CD4-positive, alpha-beta T cell treated with Interleukin-15 for 4 hours (primary cell): Measurements from ENCODE around the gene OPCML.

ENCODE experiments used
- DNase-seq: peaks from one replicate; pipeline ENCODE4 v3.0.0-alpha.2; 2020; ENCODE audit warnings: low spot score

Gene OPCML

DNA sequence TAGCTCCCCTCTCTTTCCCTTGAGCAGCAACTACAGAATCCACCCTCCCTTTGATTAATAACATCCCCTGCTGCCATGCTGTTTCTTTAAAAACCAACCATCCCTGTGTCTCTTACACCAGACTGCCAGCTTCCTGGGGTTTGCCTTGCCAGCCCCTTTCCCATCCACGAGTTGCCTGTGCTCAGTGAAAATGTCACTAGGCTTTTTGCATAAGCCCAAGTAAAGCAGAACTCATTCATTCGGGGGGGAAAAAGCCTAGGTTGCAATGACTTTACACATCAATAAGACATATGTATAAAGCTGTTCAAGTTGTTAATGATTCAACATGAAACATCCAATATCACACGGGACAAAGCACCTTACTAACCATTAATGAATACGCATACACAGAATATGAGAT lies 398.7 kb downstream of the OPCML start:
- no peak for DNase-seq

DNA sequence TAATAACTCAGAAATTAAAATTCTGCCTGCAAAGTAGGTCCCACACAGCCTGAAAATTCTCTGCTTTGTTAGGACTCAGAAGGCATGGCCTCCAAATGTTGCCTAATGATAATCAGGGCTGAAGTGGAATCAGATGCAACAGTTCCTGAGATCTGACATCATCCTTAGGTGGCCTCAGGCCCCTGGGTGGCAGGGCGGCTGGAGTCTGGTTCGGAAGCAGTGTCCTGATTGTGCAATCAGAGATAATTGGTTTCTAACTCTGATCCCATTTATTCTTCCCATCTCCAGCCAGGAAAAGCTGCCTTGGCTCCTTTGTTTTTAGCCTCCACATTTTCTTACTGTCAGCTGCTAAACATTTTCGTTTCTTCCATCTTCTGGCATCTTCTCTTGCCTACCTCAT lies 399.3 kb downstream of the OPCML start:
- no peak for DNase-seq

DNA sequence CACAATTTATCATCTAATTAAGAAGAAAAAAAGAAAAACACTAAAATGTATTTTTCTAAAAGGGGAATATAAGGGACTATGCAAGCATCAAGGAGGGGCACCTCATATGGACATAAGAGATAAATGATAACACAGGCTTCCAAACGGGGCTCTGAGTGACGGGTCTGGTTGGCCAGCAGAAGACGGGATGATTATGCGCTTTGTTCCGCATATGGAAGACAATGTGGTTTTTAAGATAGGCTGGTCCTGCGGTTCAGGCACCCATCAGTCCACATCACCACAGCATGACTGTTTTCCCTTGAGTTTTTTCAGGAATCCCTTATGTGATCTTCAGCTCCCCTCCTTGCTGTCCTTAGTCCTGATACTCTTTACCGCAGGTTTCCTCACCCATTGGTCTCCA lies 404.6 kb downstream of the OPCML start:
- no peak for DNase-seq

DNA sequence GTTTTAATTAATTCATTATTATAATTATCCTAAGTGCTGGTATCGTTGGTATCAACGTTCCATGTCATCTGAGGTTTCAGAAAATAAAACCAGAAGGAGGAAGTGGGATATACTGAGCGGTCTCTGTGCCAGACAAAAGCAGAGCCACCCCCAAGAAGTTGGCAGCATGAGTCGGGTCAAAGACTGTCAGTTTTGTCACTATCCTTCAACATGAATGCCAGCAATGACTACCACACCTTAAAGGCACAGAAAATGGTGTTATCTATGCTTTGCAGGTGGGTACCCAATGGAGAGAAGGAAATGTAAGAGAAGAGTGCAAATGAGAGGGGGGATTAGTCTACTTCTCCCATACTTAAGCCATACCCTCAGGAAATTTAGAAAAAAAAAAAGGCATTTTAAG lies 408.5 kb downstream of the OPCML start:
- no peak for DNase-seq

- DNase-seq: no peak
Measured at GRCh38 chr11:133123366-133123765, 408.9 kb downstream of the OPCML start.

DNA sequence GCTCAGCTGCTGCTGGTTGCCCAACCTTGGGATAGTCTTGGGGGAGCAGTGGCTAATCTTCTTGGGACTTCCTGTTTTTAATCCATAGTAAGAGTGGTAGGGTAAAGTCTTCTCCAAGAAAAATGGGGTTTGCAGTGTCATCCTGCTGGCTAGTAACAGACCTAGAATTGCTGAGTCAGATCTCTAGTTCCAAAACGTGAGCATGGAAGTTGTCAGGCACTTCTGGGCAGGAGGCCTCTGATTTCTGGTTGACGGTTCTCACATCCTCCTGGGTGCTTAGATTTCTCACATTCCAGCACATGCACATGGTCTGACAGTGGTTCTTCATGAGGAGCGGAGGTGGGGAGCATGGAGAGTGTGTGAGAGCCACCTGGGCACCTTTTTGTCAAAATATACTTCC lies 410.0 kb downstream of the OPCML start:
- DNase-seq: no peak

DNA sequence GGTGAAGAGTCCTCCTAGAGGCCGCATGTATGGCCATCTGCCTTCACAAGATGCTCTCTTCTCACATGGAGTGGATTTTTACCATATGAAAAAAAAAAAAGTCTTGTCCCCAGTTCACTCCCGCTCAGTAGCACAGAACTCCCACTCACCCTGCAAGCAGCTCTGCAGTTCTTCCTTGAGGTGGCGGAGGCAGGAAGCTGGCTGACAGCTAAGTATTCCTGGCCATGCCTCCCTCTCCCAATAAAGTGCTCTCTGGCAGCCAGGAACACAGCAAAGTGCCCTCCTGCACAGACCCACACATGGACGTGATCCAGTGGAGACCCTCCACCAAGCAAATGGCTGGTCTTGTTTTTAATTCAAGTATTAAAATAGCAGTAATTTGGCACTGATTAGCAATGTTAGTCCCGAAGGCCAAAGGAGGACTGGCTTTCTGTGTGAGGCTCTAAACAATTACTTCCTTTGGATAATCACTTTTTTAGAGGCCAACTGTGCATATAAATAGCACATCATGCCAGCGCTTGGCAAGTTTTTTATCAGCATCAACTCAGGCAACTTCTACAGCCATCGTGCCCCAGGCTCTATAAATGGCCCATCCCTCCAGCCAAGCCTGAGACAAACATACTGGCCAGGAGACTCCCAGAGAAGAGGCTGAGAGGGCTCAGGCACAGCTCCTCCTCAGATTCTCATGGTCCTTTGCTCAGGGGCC lies 413.6 kb downstream of the OPCML start:
- DNase-seq: no peak

DNA sequence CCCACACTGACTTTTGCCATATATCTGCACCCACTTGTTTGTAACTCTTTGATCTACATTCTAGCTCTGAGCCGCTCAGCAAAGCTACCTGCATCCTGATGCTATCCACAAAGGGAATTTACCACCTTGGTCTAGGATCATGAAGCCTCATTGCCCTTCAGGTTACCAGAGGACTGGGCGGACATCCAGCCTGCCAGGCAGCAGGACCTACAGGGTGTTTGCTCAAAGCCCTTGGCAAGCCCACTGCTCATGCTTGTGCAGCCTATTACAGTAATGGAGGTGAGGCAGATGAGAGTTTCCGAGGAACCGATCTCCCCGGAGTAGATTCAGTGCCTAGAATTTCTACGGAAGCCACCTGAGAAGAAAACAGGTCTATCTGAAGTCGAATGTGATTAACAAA lies 417.2 kb downstream of the OPCML start:
- no peak for DNase-seq

DNA sequence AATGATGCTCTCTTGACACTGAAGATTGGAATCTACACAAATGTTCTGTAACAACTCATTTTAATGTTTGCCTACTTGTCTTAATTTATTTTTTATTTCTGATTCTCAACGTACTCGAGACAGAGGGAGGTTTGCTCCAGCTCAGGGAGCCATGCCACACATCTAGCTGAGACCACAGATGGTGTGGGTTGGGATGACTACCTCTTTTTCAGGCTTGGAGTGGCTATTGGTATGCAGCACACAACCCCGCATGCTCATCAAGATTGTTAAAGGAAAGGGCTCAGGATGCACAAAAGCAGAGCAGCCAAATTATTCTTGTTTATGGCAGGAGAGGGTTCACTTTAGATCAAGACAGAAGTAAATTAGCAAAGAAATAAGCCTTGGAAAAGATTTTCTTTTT lies 424.5 kb downstream of the OPCML start:
- DNase-seq: no peak

GRCh38 chr11:133107136-133107535 lies 425.2 kb downstream of the OPCML start:
- no peak for DNase-seq

- no peak for DNase-seq
Measured at GRCh38 chr11:133106417-133106816, 425.9 kb downstream of the OPCML start.

DNA sequence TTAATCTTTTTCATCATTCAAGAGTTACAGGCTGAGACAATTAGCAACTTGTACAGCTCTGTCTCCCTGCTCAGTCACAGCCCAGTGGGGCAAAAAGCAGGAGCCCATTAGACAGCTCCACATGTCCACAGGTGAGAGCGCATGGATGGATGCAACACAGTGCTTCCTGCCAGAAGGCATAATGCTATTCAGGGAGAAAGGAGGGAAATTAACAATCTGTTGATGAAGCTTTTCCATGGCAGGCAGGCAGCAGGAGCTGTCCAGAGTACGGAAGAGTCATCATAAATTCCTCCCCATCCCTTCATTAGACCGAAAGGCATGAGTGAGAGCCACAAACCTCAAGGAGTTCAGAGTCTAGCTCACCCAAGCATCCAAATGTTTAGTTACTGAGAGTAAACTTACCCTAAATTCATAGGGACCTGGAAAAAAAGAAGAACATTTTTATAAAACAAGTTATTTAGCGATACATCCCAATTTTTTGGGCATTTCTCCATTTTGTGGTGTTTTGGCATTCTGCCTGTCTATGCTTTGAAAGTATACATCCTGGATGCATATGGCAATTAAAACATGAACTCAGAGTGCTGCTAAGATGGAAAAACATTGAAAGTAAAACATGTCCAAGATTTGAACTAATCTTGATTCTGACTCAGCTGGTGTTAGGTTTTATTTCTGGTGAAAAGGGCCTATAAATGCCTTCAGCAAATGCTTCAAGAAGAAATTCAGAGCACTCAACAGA lies 428.1 kb downstream of the OPCML start:
- DNase-seq: no peak

- DNase-seq: no peak
Measured at GRCh38 chr11:133096981-133097380, 435.3 kb downstream of the OPCML start.

DNA sequence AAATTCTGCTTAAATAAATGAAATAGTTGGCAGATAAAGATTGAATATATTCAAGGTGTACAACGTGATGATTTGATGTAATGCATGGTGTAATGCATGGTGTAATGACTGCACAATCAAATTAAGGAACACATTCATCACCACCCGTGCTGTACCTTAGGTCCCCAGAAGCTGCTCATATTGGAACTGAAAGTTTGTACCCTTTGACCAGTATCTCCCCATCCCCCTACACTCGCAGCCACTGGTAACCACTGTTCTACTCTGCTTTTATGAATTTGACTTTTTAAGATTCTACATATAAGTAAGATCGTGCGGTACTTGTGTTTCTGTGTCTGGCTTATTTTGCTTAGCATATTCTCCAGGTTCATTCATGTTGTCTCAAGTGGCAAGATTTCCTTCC lies 445.8 kb downstream of the OPCML start:
- DNase-seq: no peak

GRCh38 chr11:133082841-133083488 lies 449.3 kb downstream of the OPCML start:
- peak; percentile 2 for DNase-seq

- no peak for DNase-seq
Measured at GRCh38 chr11:133082453-133082781, 449.9 kb downstream of the OPCML start.

GRCh38 chr11:133081730-133082452 lies 450.4 kb downstream of the OPCML start:
- no peak for DNase-seq

DNA sequence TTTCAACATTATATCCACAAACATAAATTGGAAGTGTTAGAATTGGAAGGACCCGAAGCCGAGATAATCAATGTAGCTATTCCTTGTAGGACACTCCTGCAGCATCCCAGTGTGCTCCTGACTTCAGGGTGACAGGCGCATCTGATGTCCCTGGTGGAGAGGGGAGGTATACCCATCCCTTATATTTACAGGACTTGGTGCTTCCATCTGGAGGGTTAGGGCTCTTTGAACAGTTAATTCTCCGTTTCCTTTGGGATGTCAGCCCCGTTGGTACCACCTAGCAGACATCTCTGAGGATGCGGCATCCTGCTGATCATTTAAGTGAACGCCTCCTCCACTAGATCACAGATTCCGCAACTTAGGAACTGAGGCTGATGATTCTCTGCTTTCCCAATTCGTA lies 451.3 kb downstream of the OPCML start:
- DNase-seq: no peak

- DNase-seq: peak; percentile 6
Measured at GRCh38 chr11:133078591-133079404, 453.5 kb downstream of the OPCML start.

DNA sequence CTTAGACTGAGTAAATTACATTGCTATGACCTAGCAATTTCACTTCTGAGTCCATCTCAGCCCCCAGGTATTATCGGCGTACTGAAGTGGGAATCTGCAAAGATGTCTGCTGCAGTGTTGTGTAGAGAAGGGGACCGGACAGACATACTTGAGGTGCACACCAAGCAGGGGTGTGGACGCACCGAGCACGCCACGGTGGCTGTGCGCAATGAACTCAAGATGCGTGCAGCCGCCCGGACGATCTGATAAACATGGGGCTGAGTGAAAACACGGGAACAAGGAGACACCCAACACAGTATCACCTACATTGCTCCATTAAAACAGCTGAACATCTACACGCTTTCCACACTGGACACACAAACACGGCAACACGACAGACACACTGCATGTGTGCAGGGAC lies 454.3 kb downstream of the OPCML start:
- DNase-seq: no peak

DNA sequence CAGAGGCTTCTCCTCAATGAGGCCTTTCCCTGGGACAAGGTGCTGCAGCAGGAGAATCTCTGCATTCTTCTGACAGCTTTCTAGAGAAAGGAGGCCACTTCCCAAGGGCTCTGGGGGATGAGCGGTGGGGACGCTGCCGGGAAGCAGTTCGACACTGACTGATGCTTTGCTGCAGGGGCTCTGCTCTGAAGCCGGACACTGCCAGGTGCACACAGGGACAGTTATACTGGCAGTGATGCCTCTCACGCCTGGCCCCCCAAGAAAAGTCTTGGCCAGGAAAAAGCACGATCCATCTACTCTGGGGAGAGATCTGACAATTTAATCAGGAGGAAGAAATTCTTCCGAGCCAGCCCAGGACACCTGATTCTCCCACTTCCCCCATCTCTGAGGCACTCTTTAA lies 456.9 kb downstream of the OPCML start:
- no peak for DNase-seq
